ENCODE measurements around the gene ARHGEF12.

- TF ChIP-seq CTCF (IDR thresholded peaks at IDR 0.05) (no peak), EP300 (IDR thresholded peaks at IDR 0.05) (no peak)
These were observed 193.7 kb downstream of the ARHGEF12 start for GRCh38 chr11:120529911-120530310.
